HCT116 (cell line): ENCODE data around the gene EDNRA.

Experiments used
- CTCF ChIP-seq, 3 experiments: fragments of 200-600 bp in 1 of 3; sonication (generic) in 1 of 3; IDR thresholded peaks in 2 of 3; conservative IDR thresholded peaks in 1 of 3; 2 replicates each; pipeline ENCODE4 v1.5.1; 2012 to 2017; ENCODE audit warnings: low read depth in 2 of 3, low read length in 2 of 3, antibody characterized with exemption in 1 of 3, borderline replicate concordance in 1 of 3, control low read depth in 1 of 3, mild to moderate bottlenecking in 1 of 3, mixed read lengths in 1 of 3, mixed run types in 1 of 3, moderate library complexity in 1 of 3; ENCODE audit not compliant: insufficient read depth in 1 of 3
- EZH2 ChIP-seq: fragments of 200-600 bp; sonication (generic); IDR thresholded peaks from 2 replicates; pipeline ENCODE4 v1.6.1; 2017; ENCODE audit warnings: antibody characterized with exemption, mixed run types
- EZH2phosphoT487 ChIP-seq: fragments of 200-600 bp; IDR thresholded peaks from 2 replicates; pipeline ENCODE4 v1.6.1; 2018; ENCODE audit warnings: antibody characterized with exemption, borderline replicate concordance
- JUND ChIP-seq: IDR thresholded peaks from 2 replicates; pipeline ENCODE4 v1.6.1; 2012
- POLR2A ChIP-seq: IDR thresholded peaks from 2 replicates; pipeline ENCODE4 v1.7.0; 2011; ENCODE audit warnings: borderline replicate concordance; ENCODE audit not compliant: insufficient read depth, insufficient read length; ENCODE audit errors: extremely low read depth
- POLR2AphosphoS5 ChIP-seq: IDR thresholded peaks from 2 replicates; pipeline ENCODE4 v1.6.1; 2011; ENCODE audit warnings: mild to moderate bottlenecking, low read depth, low read length, moderate library complexity
- SRF ChIP-seq: IDR thresholded peaks from 2 replicates; pipeline ENCODE4 v1.6.1; 2012; ENCODE audit warnings: low read depth
- YY1 ChIP-seq: IDR thresholded peaks from 2 replicates; pipeline ENCODE4 v1.6.1; 2011; ENCODE audit warnings: low read length, low read depth, moderate library complexity, mild to moderate bottlenecking; ENCODE audit not compliant: insufficient replicate concordance; ENCODE audit errors: extremely low read depth

- TF ChIP-seq CTCF (IDR thresholded peaks at IDR 0.05 in 2 of 3, conservative IDR thresholded peaks at IDR 0.05 in 1 of 3; ENCODE audit: borderline replicate concordance in 1 of 3, insufficient read depth in 1 of 3, low read depth in 2 of 3, low read length in 2 of 3): no peak
- TF ChIP-seq JUND: no peak
- TF ChIP-seq POLR2A: no peak
- no peak for TF ChIP-seq YY1
- TF ChIP-seq EZH2: no peak
- no peak for TF ChIP-seq SRF
- no peak for TF ChIP-seq EZH2phosphoT487
- no peak for TF ChIP-seq POLR2AphosphoS5
These were observed 105.1 kb downstream of the EDNRA start for GRCh38 chr4:147586032-147586431.
